ENCODE measurements around the gene BIVM. TPM values are rescaled to one million over a fixed set of nuclear protein-coding genes. Genes with fewer than 3 reads are reported as not detected.

The BIVM gene
- total RNA-seq, 3 donors from 2014 or later (not counting 1 experiment from before 2014, with no cell fraction given): 16.7 to 31.6 (median 21.2) TPM

DNA sequence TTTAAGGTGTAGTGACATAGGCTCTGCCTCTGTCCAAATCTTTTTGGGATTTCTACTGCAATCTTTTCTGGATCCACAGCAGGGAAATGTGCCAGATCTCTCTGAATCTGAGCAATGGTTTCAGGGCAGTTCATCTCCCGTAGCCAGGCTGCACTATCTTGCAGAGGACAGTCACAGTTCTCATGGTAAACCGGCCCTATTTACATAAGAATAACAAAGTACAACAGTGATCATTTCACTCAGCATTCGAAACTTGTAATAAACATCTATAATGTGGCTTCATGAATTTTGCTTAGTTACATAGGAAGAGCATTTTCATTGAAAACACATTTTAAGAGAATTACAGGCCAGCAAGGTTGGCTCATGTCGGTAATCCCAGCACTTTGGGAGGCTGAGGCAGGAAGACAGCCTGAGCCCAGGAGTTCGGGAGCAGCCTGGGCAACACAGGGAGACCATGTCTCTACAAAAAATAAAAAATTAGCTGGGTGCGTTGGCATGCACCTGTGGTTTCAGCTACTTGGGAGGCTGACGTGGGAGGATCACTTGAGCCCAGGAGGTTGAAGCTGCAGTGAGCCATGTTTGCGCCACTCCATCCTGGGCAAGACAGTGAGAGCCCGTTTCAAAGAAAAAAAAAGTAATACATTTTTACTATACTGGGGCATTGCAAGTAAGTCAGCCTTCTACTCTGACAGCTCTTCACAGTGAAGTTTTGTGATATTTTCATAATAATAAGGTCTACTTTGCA lies 5.1 kb upstream of the BIVM start:
- no peak overlapping the region for H3K27ac Mint-ChIP-seq
- intact Hi-C loops (cut with micrococcal nuclease): no loop called here
- TF ChIP-seq, protein P1, sequence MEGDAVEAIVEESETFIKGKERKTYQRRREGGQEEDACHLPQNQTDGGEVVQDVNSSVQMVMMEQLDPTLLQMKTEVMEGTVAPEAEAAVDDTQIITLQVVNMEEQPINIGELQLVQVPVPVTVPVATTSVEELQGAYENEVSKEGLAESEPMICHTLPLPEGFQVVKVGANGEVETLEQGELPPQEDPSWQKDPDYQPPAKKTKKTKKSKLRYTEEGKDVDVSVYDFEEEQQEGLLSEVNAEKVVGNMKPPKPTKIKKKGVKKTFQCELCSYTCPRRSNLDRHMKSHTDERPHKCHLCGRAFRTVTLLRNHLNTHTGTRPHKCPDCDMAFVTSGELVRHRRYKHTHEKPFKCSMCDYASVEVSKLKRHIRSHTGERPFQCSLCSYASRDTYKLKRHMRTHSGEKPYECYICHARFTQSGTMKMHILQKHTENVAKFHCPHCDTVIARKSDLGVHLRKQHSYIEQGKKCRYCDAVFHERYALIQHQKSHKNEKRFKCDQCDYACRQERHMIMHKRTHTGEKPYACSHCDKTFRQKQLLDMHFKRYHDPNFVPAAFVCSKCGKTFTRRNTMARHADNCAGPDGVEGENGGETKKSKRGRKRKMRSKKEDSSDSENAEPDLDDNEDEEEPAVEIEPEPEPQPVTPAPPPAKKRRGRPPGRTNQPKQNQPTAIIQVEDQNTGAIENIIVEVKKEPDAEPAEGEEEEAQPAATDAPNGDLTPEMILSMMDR (IDR thresholded peaks at IDR 0.05): no peak
- H3K27me3 Mint-ChIP-seq (ENCODE audit: low read depth in 2 of 2): peaks cover 0 to 3% of the 10 kb centered on the region in 2 donors
- WGBS (ENCODE audit: insufficient coverage): 94% methylated on average over 7 of the region's 9 CpGs
- peaks cover 7% of the 10 kb centered on the region for H3K36me3 Mint-ChIP-seq
- Histone ChIP-seq H3K36me3 (ENCODE audit: control insufficient read depth, insufficient read depth, low read length) (no peaks in the 10 kb centered on the region), H3K4me3 (ENCODE audit: low read length) (no peak overlapping the region), H3K4me1 (ENCODE audit: control insufficient read depth, insufficient read depth, low read length) (peaks cover 6% of the 10 kb centered on the region), H3K9me3 (ENCODE audit: control insufficient read depth, insufficient read depth, low read length) (no peaks in the 10 kb centered on the region), H3K27me3 (ENCODE audit: control insufficient read depth, insufficient read depth, low read length) (peaks cover 2% of the 10 kb centered on the region), H3K27ac (ENCODE audit: low read length) (no peak overlapping the region)
- H3K4me3 Mint-ChIP-seq: no peak overlapping the region
- ATAC-seq: no peak
- no peaks in the 10 kb centered on the region for H3K9me3 Mint-ChIP-seq
- H3K4me1 Mint-ChIP-seq: peaks cover 6% of the 10 kb centered on the region in 2 donors
- DNase-seq: no peak

DNA sequence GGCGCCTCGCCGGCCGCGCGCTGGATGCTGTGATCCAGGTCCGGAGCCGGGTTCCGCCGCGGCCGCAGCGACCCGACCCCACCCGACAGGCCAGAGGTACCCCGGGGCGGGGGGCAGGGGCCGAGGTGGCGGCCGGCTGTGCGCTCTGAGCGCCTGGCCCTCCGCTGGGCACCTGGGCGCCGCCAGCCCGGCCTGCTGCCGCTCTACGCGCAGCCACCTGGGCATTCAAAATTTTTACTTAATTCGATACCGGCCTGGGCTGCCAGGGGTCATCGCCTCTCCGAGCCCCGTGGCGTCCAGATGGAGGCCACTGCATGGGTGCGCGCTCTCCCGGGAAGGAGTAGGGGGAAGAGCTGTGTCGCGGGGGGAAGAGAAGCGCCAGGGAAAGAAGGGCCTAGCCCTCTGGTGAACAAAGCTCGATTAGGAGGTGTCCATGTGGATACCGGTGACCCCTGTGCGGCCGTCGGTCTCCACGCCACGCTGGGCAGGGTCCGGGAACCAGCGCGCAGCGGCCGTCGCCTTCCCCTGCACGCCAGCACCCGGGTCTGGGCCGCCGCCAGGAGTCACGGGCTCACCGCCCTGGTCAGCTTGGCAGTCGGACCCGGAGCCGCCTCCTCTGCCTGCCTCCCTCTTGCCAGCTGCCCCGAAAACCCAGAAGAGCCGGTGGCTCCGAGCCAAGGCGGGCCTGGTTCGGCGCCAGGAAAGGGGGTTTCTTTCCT lies 666 bp downstream of the BIVM start:
- DNase-seq (peak; percentile 14 to 25), ATAC-seq (peak in 2 of 3 donors; percentile 1 to 2)
- Histone ChIP-seq H3K36me3 (ENCODE audit: control insufficient read depth, insufficient read depth, low read length) (no peaks in the 10 kb centered on the region), H3K4me1 (ENCODE audit: control insufficient read depth, insufficient read depth, low read length) (peaks cover 21% of the 10 kb centered on the region), H3K9me3 (ENCODE audit: control insufficient read depth, insufficient read depth, low read length) (no peaks in the 10 kb centered on the region), H3K27me3 (ENCODE audit: control insufficient read depth, insufficient read depth, low read length) (peaks cover 2% of the 10 kb centered on the region), H3K4me3 (ENCODE audit: low read length) (peak overlapping the region; percentile 53), H3K27ac (ENCODE audit: low read length) (no peak overlapping the region)
- TF ChIP-seq, protein P1 (IDR thresholded peaks at IDR 0.05): no peak
- Mint-ChIP-seq H3K9me3 (no peaks in the 10 kb centered on the region), H3K36me3 (no peaks in the 10 kb centered on the region), H3K27ac (peak overlapping the region; percentile 79 to 88), H3K4me3 (peak overlapping the region; percentile 96), H3K27me3 (ENCODE audit: low read depth in 2 of 2) (peaks cover 0 to 3% of the 10 kb centered on the region in 2 donors), H3K4me1 (peaks cover 30 to 42% of the 10 kb centered on the region in 2 donors)
- WGBS (ENCODE audit: insufficient coverage): under 1% methylated on average over 69 of the region's 69 CpGs
- intact Hi-C loops (cut with micrococcal nuclease): loop anchor here (1.0 to 5.0 kb wide), 4 partner anchors 26 to 219 kb away; partner anchors contain the start of genes TEX30 and TPP2

DNA sequence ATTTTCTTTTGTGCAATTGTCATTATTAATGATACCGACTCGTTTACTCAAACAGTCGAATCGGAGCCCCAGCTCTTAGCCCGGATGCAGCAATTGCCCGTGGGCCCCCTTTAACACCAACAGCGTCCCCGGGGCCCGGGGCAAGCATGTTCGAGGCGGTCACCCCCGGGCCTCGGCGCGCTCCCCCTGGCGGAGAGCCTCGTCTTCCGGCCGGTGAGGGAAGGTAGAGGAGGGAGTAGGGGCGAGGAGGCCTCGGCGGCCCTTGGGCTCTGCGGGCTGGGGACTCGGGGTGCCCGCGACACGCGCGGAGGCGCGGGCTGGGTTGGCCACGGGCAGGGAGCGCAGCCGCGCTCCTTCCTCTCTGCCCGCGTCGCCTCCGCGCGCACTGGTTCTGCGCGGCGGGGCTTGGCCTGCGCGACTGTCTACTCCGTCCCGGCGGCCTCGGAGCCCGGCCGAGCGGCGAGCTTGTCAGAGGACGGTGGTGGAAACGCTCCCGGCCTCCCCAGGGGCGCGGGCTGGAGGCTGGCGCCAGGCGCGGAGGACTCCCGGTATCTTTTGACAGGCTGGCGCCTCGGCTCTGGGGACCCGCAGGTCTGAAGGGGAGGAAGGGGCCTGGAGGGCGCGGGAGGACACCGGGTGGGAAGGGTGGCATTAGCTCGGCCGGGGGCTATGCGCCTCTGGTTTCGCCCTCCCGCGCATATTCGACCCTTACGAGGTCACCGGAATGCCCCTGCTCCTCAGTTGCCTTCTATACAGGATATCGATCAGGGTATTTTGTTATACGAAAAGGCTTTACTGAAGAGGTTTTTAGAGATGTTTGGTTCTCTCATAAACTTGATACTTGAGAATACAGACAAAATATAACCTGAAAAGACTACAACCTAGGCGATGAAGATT lies 1.5 kb downstream of the BIVM start:
- ATAC-seq (peak; percentile 85 to 91 (median 86)), DNase-seq (peak; percentile 82 to 87)
- no peaks in the 10 kb centered on the region for H3K9me3 Mint-ChIP-seq
- peak overlapping the region; percentile 47 for H3K27ac ChIP-seq (ENCODE audit: low read length)
- no peaks in the 10 kb centered on the region for H3K36me3 ChIP-seq (ENCODE audit: control insufficient read depth, insufficient read depth, low read length)
- H3K4me3 Mint-ChIP-seq: peak overlapping the region; percentile 96
- peaks cover 2% of the 10 kb centered on the region for H3K27me3 ChIP-seq (ENCODE audit: control insufficient read depth, insufficient read depth, low read length)
- TF ChIP-seq, protein P1 (IDR thresholded peaks at IDR 0.05): peak; percentile 82
- intact Hi-C loops (cut with micrococcal nuclease): loop anchor here (1.0 to 5.0 kb wide), 4 partner anchors 27 to 220 kb away; partner anchors contain the start of genes TEX30 and TPP2
- no peaks in the 10 kb centered on the region for H3K9me3 ChIP-seq (ENCODE audit: control insufficient read depth, insufficient read depth, low read length)
- peak overlapping the region; percentile 79 to 88 for H3K27ac Mint-ChIP-seq
- peaks cover 21% of the 10 kb centered on the region for H3K4me1 ChIP-seq (ENCODE audit: control insufficient read depth, insufficient read depth, low read length)
- WGBS (ENCODE audit: insufficient coverage): under 1% methylated on average over 79 of the region's 81 CpGs
- H3K36me3 Mint-ChIP-seq: no peaks in the 10 kb centered on the region
- H3K27me3 Mint-ChIP-seq (ENCODE audit: low read depth in 2 of 2): peaks cover 0 to 3% of the 10 kb centered on the region in 2 donors
- H3K4me1 Mint-ChIP-seq: peaks cover 30 to 42% of the 10 kb centered on the region in 2 donors
- peak overlapping the region; percentile 50 for H3K4me3 ChIP-seq (ENCODE audit: low read length)
